K562 (cell line): ENCODE results near the gene AHI1.

Source experiments
- CTCF ChIP-seq, 3 experiments: IDR thresholded peaks in 2 of 3; conservative IDR thresholded peaks in 1 of 3; 2 replicates each; pipeline ENCODE4 v1.5.1; 2011 to 2012; ENCODE audit warnings: low read length in 3 of 3, mild to moderate bottlenecking in 3 of 3, control low read depth in 2 of 3, improper control_type of control experiment in 1 of 3, inconsistent platforms in 1 of 3, low read depth in 1 of 3, mixed read lengths in 1 of 3, moderate library complexity in 1 of 3; ENCODE audit not compliant: insufficient read depth in 2 of 3
- ETV5 ChIP-seq: sonication (generic); formaldehyde crosslinking; IDR thresholded peaks from 2 replicates; pipeline ENCODE4 v1.4.0; 2020; ENCODE audit warnings: low read depth, mild to moderate bottlenecking, missing genetic modification reagents
- ETV6 ChIP-seq, 3 experiments: fragments of 150-350 bp in 1 of 3; sonication (generic) in 1 of 3; formaldehyde crosslinking in 1 of 3; IDR thresholded peaks; 2 replicates each; pipeline versions ENCODE4 v1.6.1 to v1.8.0; 2014 to 2022; ENCODE audit warnings: borderline replicate concordance in 2 of 3, low read depth in 2 of 3, antibody characterized with exemption in 1 of 3, low read length in 1 of 3, mild to moderate bottlenecking in 1 of 3, missing genetic modification reagents in 1 of 3
- GABPA ChIP-seq: fragments of 200-800 bp; sonication (Bioruptor generic); conservative IDR thresholded peaks from 2 replicates; pipeline ENCODE4 v1.6.1; 2016; ENCODE audit warnings: low read depth, missing genetic modification characterization, missing compliant biosample characterization
- PRDM10 ChIP-seq: fragments of 450-650 bp; IDR thresholded peaks from 2 replicates; pipeline ENCODE4 v1.6.1; 2018; ENCODE audit not compliant: partially characterized antibody
- SMARCA4 ChIP-seq: fragments of 450-650 bp; IDR thresholded peaks from 2 replicates; pipeline ENCODE4 v1.6.1; 2016
- YBX1 ChIP-seq: fragments of 450-650 bp; IDR thresholded peaks from 2 replicates; pipeline ENCODE4 v1.7.1; 2016; ENCODE audit warnings: mild to moderate bottlenecking

DNA sequence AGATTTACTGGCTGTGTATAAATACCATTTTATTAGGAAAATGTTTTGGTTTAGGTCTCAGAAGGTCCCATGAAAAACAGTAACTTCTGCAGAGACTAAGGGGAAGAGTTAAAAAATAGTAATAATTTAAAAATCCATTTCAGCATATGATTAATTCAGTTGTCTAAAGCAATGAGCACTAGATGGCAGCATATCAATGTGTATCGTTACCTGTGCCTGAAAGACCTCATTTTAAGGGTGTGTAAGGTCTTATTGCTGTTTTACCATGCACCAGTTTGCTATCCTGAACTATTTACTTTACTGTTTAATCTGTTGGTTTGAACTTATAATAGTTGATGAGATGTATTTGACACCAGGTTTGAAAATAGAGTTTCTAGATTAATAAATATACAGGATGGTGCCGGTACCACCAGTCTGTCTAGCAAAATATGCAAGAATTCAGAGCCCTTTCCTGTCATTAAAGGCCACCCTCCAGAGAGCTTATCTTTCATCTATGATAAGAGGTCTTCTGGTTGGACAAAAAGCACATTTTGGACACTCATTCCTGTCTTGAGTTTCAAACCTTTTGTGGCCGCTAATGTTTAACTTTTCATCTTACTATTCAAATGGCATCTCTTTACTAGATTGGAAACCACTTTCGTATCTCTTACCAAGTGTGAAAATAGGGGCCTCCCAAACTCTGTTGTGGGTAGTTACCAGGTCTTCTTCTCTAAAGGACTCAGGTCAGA, 8.9 kb upstream of the AHI1 start:
- TF ChIP-seq YBX1 (no peak), PRDM10 (no peak), SMARCA4 (no peak), CTCF (IDR thresholded peaks at IDR 0.05 in 2 of 3, conservative IDR thresholded peaks at IDR 0.05 in 1 of 3; ENCODE audit: insufficient read depth in 2 of 3, low read depth in 1 of 3, low read length in 3 of 3) (peak; percentile 49 to 90 (median 73); a peak in 5 of 6 replicates), ETV6 (IDR thresholded peaks at IDR 0.05; ENCODE audit: borderline replicate concordance in 1 of 2, low read depth in 2 of 2, low read length in 1 of 2) (no peak), ETV6 (CRISPR knock-in tag; IDR thresholded peaks at IDR 0.05; ENCODE audit: borderline replicate concordance) (no peak), GABPA (tag) (no peak), ETV5 (CRISPR knock-in tag) (no peak)
